Psoas muscle (tissue), 8 donors: ENCODE measurements around the gene BAK1. TPM values are rescaled to one million over a fixed set of nuclear protein-coding genes. Genes with fewer than 3 reads are reported as not detected.

ENCODE experiments used
- ATAC-seq, 4 donors: fragments of 200-7000 bp; cut with Tn5 transposase; one replicate each; pipeline ENCODE4 v1.9.1; 2020; ENCODE audit warnings: moderate library complexity in 3 of 4, mild to moderate bottlenecking in 2 of 4
- DNase-seq, 2 donors: peaks; one replicate each; pipeline ENCODE4 v3.0.0-alpha.2; 2020
- H3K27ac ChIP-seq: fragments of 200-600 bp; one replicate; pipeline ENCODE4 v1.8.0; 2022
- H3K27me3 ChIP-seq, 3 donors: fragments of 200-600 bp in 1 of 3; one replicate each; pipeline versions ENCODE4 v1.6.1 to v1.8.0; 2013 to 2022; ENCODE audit warnings: low read length in 2 of 3, mild to moderate bottlenecking in 2 of 3, moderate library complexity in 1 of 3; ENCODE audit not compliant: insufficient read depth in 3 of 3
- H3K36me3 ChIP-seq, 2 donors: fragments of 200-600 bp in 1 of 2; one replicate each; pipeline versions ENCODE4 v1.6.1 to v1.8.0; 2013 to 2022; ENCODE audit warnings: low read depth in 1 of 2, mild to moderate bottlenecking in 1 of 2, moderate library complexity in 1 of 2; ENCODE audit not compliant: insufficient read depth in 1 of 2
- H3K4me1 ChIP-seq: fragments of 200-600 bp; one replicate; pipeline ENCODE4 v1.8.0; 2022
- H3K4me3 ChIP-seq: fragments of 200-600 bp; one replicate; pipeline ENCODE4 v1.8.0; 2022; ENCODE audit warnings: mild to moderate bottlenecking
- H3K9me3 ChIP-seq: fragments of 200-600 bp; one replicate; pipeline ENCODE4 v1.8.0; 2022
- CTCF ChIP-seq: fragments of 200-600 bp; IDR thresholded peaks from one replicate; pipeline ENCODE4 v1.8.0; 2022; ENCODE audit warnings: antibody characterized with exemption
- WGBS, 3 donors: extraction: QIAGEN DNeasy Blood & Tissue Kit; methylation state at CpG; one replicate each; pipeline versions ENCODE4 v1.1.6 to v1.1.7; 2013; 5-methylcytosine and 5-hydroxymethylcytosine counted together
- intact Hi-C, 2 donors: fragments of 100-400 bp; cut with DNase I; formaldehyde crosslinking; loops; one replicate each; pipeline versions ENCODE4 v1.11.0 to v1.14.2; 2022
- polyA plus RNA-seq, 3 donors: library from polyadenylated mRNA; stranded (reverse); fragments of 200-250 nt; gene quantifications; one replicate each; pipeline ENCODE4 v1.2.3, GENCODE V29; 2013
- total RNA-seq, 4 donors: library from RNA; stranded (reverse); fragmentation: NEBNext Ultra II Directional in 2 of 4; extraction: Animal tissue kit (Norgen Biotek cat#: 25700) in 2 of 4; gene quantifications; one replicate each; pipeline versions ENCODE4 v1.2.1 to v1.2.4, GENCODE V29; 2021 to 2023
- donor health status: healthy with polysubstance abuse.
- donor health status: DM: no; HTN: no; CAD: no; lungs with moderate emphysema.
- donor health status: Bipolar disorder and iron deficiency.
- donor health status: healthy.
- donor health status: DM: yes; HTN: yes; CAD: no.
- donor health status: DM: no; HTN: no; CAD: no.
- donor health status: DM: no; HTN: no; CAD: no.
- donor health status: DM: yes; HTN: yes; CAD: no.

The BAK1 gene
- total and polyA plus RNA-seq, 7 donors: 10.3 to 55.9 (median 19.8) TPM

GRCh38 chr6:33578588-33579011, 1.5 kb downstream of the BAK1 start:
- Histone ChIP-seq H3K9me3 (no peaks in the 10 kb centered on the region), H3K27ac (peak overlapping the region; percentile 31), H3K27me3 (no peaks in the 10 kb centered on the region), H3K4me1 (peaks cover 3% of the 10 kb centered on the region), H3K36me3 (peaks cover 4 to 34% of the 10 kb centered on the region in 2 donors), H3K4me3 (peak overlapping the region; percentile 89)
- TF ChIP-seq CTCF: no peak
- no peak for ATAC-seq
- 77 to 86% (median 84%) methylated on average over 9 of the region's 9 CpGs for WGBS, 3 donors
- intact Hi-C loops: loop anchor here (5.0 to 10.0 kb wide), 2 partner anchors 124 to 126 kb away; partner anchors contain the start of gene ZBTB9 (in 2 of the 2)
- no peak for DNase-seq

- Histone ChIP-seq H3K27ac (peak overlapping the region; percentile 31), H3K36me3 (peaks cover 4 to 34% of the 10 kb centered on the region in 2 donors), H3K4me1 (peaks cover 3% of the 10 kb centered on the region), H3K9me3 (no peaks in the 10 kb centered on the region), H3K27me3 (no peaks in the 10 kb centered on the region), H3K4me3 (peak overlapping the region; percentile 89)
- intact Hi-C loops: loop anchor here (5.0 to 10.0 kb wide), 2 partner anchors 123 to 126 kb away; partner anchors contain the start of gene ZBTB9 (in 2 of the 2)
- TF ChIP-seq CTCF: no peak
- WGBS, 3 donors: 83 to 91% (median 85%) methylated on average over 7 of the region's 7 CpGs
- ATAC-seq: no peak
- DNase-seq: no peak
Measured at GRCh38 chr6:33578164-33578563, 1.9 kb downstream of the BAK1 start.

GRCh38 chr6:33577718-33578117, 2.4 kb downstream of the BAK1 start:
- intact Hi-C loops: loop anchor here (5.0 to 10.0 kb wide), 2 partner anchors 123 to 125 kb away; partner anchors contain the start of gene ZBTB9 (in 2 of the 2)
- WGBS, 3 donors: 73 to 85% (median 79%) methylated on average over 6 of the region's 6 CpGs
- H3K4me3 ChIP-seq: peak overlapping the region; percentile 89

GRCh38 chr6:33577106-33577535, 3.0 kb downstream of the BAK1 start:
- intact Hi-C loops: loop anchor here (5.0 to 10.0 kb wide), 2 partner anchors 122 to 125 kb away; partner anchors contain the start of gene ZBTB9 (in 2 of the 2)
- Histone ChIP-seq H3K9me3 (no peaks in the 10 kb centered on the region), H3K27ac (peak overlapping the region; percentile 43), H3K4me3 (no peak overlapping the region), H3K4me1 (peaks cover 3% of the 10 kb centered on the region), H3K36me3 (peaks cover 4 to 34% of the 10 kb centered on the region in 2 donors), H3K27me3 (no peaks in the 10 kb centered on the region)
- ATAC-seq (peak in 2 of 4 donors; percentile 10 to 20), DNase-seq (peak; percentile 68 to 72)
- no peak for TF ChIP-seq CTCF
- 60 to 64% (median 61%) methylated on average over 9 of the region's 9 CpGs for WGBS, 3 donors

More at GRCh38 chr6:33577718-33578117, 2.4 kb downstream of the BAK1 start:
- Histone ChIP-seq H3K27ac (peak overlapping the region; percentile 43), H3K9me3 (no peaks in the 10 kb centered on the region), H3K27me3 (no peaks in the 10 kb centered on the region), H3K4me1 (peaks cover 3% of the 10 kb centered on the region), H3K36me3 (peaks cover 4 to 34% of the 10 kb centered on the region in 2 donors)
- DNase-seq (no peak), ATAC-seq (no peak)
- TF ChIP-seq CTCF: no peak
